ENCODE measurements around the gene RPL4. TPM values are rescaled to one million over a fixed set of nuclear protein-coding genes. Genes with fewer than 3 reads are reported as not detected.

The RPL4 gene
- total and polyA plus RNA-seq, 2 experiments from 2014 or later = 2,989 to 6,082 TPM

- peaks cover 5% of the 10 kb centered on the region for H3K27me3 Mint-ChIP-seq (ENCODE audit: insufficient read depth, low read depth, poor library complexity)
- H3K4me3 Mint-ChIP-seq = no peak overlapping the region
- Histone ChIP-seq H3K27ac (ENCODE audit: low read depth) (no peak overlapping the region), H3K4me3 (no peak overlapping the region), H3K36me3 (ENCODE audit: insufficient read depth) (peaks cover 30% of the 10 kb centered on the region), H2AFZ (no peak overlapping the region), H3K79me2 (replicated peaks; ENCODE audit: insufficient read depth) (peaks cover 17% of the 10 kb centered on the region), H3K4me2 (no peak overlapping the region), H3K27me3 (ENCODE audit: insufficient read depth) (no peaks in the 10 kb centered on the region), H3K4me1 (ENCODE audit: insufficient read depth) (peaks cover 6% of the 10 kb centered on the region), H3K9me2 (ENCODE audit: insufficient read depth) (no peaks in the 10 kb centered on the region), H4K20me1 (replicated peaks; ENCODE audit: insufficient read depth) (peaks cover 8% of the 10 kb centered on the region), H3F3A (replicated peaks; ENCODE audit: low read depth) (peaks cover 25% of the 10 kb centered on the region)
- H3K27ac Mint-ChIP-seq = no peak overlapping the region
- no peak for ATAC-seq
- no peaks in the 10 kb centered on the region for H3K9me3 Mint-ChIP-seq
- DNase-seq (ENCODE audit: low spot score) = no peak
- H3K36me3 Mint-ChIP-seq (ENCODE audit: low read depth) = peaks cover 69% of the 10 kb centered on the region
- peaks cover 13% of the 10 kb centered on the region for H3K4me1 Mint-ChIP-seq
- TF ChIP-seq EZH2phosphoT487 (IDR thresholded peaks at IDR 0.05; ENCODE audit: unreplicated experiment) (no peak), JUNB (IDR thresholded peaks at IDR 0.05; ENCODE audit: unreplicated experiment) (no peak), EZH2 (IDR thresholded peaks at IDR 0.05; ENCODE audit: low read depth, unreplicated experiment) (no peak), STAT1 (IDR thresholded peaks at IDR 0.05; ENCODE audit: unreplicated experiment) (no peak), CREB1 (CRISPR knock-in tag; IDR thresholded peaks at IDR 0.05; ENCODE audit: low read depth) (no peak), ETS1 (IDR thresholded peaks at IDR 0.05) (no peak), ZNF462 (CRISPR knock-in tag; IDR thresholded peaks at IDR 0.05) (no peak), CTCF (conservative IDR thresholded peaks at IDR 0.05; ENCODE audit: low read depth in 2 of 2) (no peak), POLR2AphosphoS5 (IDR thresholded peaks at IDR 0.05; ENCODE audit: low read depth) (no peak), ZNF331 (CRISPR knock-in tag; IDR thresholded peaks at IDR 0.05; ENCODE audit: low read depth) (no peak), ZNF114 (CRISPR knock-in tag; IDR thresholded peaks at IDR 0.05) (no peak), REST (IDR thresholded peaks at IDR 0.05; ENCODE audit: unreplicated experiment) (no peak), NANOG (IDR thresholded peaks at IDR 0.05; ENCODE audit: borderline replicate concordance) (no peak)
Measured at GRCh38 chr15:66491846-66492245, 12.8 kb downstream of the RPL4 start.
